ENCODE results near the gene SLFN12L.

- TF ChIP-seq POLR2A (IDR thresholded peaks at IDR 0.05) (no peak), CTCF (IDR thresholded peaks at IDR 0.05) (no peak)
Measured at GRCh38 chr17:35448899-35449227, 88.6 kb downstream of the SLFN12L start.

Measured in vagina (tissue), 2 donors.